K562 (cell line): ENCODE results near the gene EDEM1. TPM values are rescaled to one million over a fixed set of nuclear protein-coding genes. Genes with fewer than 3 reads are reported as not detected.

ENCODE experiments used
- CBX5 ChIP-seq: IDR thresholded peaks from 2 replicates; pipeline ENCODE4 v1.6.1; 2014; ENCODE audit warnings: low read depth, borderline replicate concordance
- CBX8 ChIP-seq: fragments of 200-600 bp; sonication (generic); IDR thresholded peaks from 2 replicates; pipeline ENCODE4 v1.6.1; 2012; ENCODE audit warnings: borderline replicate concordance, mixed run types, low read depth, mild to moderate bottlenecking, moderate library complexity, mixed read lengths, low read length, control low read depth, inconsistent platforms; ENCODE audit not compliant: poor library complexity, severe bottlenecking; ENCODE audit errors: extremely low read depth
- CHD4 ChIP-seq: fragments of 200-600 bp; sonication (generic); IDR thresholded peaks from 3 replicates; pipeline ENCODE4 v1.6.1; 2012; ENCODE audit warnings: low read depth, mild to moderate bottlenecking, mixed read lengths, low read length, inconsistent platforms; ENCODE audit not compliant: insufficient read depth, insufficient replicate concordance, poor library complexity, severe bottlenecking
- ETV5 ChIP-seq: sonication (generic); formaldehyde crosslinking; IDR thresholded peaks from 2 replicates; pipeline ENCODE4 v1.4.0; 2020; ENCODE audit warnings: low read depth, mild to moderate bottlenecking, missing genetic modification reagents
- GATA2 ChIP-seq: sonication (generic); formaldehyde crosslinking; IDR thresholded peaks from 2 replicates; pipeline ENCODE4 v1.4.0; 2020; ENCODE audit warnings: mild to moderate bottlenecking, missing genetic modification reagents
- HNRNPH1 ChIP-seq: fragments of 200-400 bp; formaldehyde crosslinking; optimal IDR thresholded peaks from 2 replicates; pipeline ENCODE3; 2017; ENCODE audit warnings: low read depth, mild to moderate bottlenecking, low read length, moderate library complexity
- ILF3 ChIP-seq: fragments of 450-650 bp; IDR thresholded peaks from 2 replicates; pipeline ENCODE4 v1.6.1; 2018; ENCODE audit warnings: antibody characterized with exemption, mild to moderate bottlenecking, moderate library complexity, borderline replicate concordance
- NELFE ChIP-seq: IDR thresholded peaks from 2 replicates; pipeline ENCODE4 v1.6.1; 2011; ENCODE audit warnings: mild to moderate bottlenecking; ENCODE audit not compliant: insufficient read depth, insufficient read length
- PHF21A ChIP-seq: fragments of 450-650 bp; IDR thresholded peaks from 2 replicates; pipeline ENCODE4 v1.6.1; 2017; ENCODE audit warnings: low read depth, borderline replicate concordance
- SRF ChIP-seq, 2 experiments: fragments of 250-450, 450-650 bp in 1 of 2; sonication (Bioruptor Pico) in 1 of 2; sonication (generic) in 1 of 2; formaldehyde crosslinking; IDR thresholded peaks; 2 replicates each; pipeline versions ENCODE4 v1.5.0 to v1.5.1; 2020 to 2022; ENCODE audit warnings: mild to moderate bottlenecking in 1 of 2, missing genetic modification reagents in 1 of 2
- ZFX ChIP-seq: sonication (generic); formaldehyde crosslinking; IDR thresholded peaks from 2 replicates; pipeline ENCODE4 v1.8.0; 2022; ENCODE audit warnings: mild to moderate bottlenecking, missing genetic modification reagents, moderate library complexity
- ZNF41 ChIP-seq: fragments of 250-450 bp; sonication (Bioruptor Pico); conservative IDR thresholded peaks from 2 replicates; pipeline ENCODE4 v1.4.0; 2020; ENCODE audit warnings: mild to moderate bottlenecking
- ZNF431 ChIP-seq: sonication (generic); formaldehyde crosslinking; IDR thresholded peaks from 2 replicates; pipeline ENCODE4 v1.8.0; 2022; ENCODE audit warnings: mild to moderate bottlenecking, missing genetic modification reagents
- polyA plus RNA-seq, 8 experiments: library from polyadenylated mRNA; depleted of rRNA in 4 of 8; stranded (reverse) in 5 of 8; unstranded in 3 of 8; fragments of >200 nt; fragmentation: Nextera tagmentation in 2 of 8; fragmentation: Illumina TruSeq in 1 of 8; extraction: Ambion mirVana in 2 of 8; extraction: Trizol in 1 of 8; gene quantifications; 2 replicates each; pipeline versions ENCODE4 v1.2.1 to v1.2.3, GENCODE V29; 2011 to 2014; ENCODE audit warnings: inconsistent platforms in 1 of 8, missing spikeins in 1 of 8
- total RNA-seq, 7 experiments: library from RNA; depleted of rRNA in 6 of 7; stranded (reverse); fragments of >200 nt in 6 of 7; fragmentation: Illumina TruSeq in 2 of 7; extraction: Trizol in 2 of 7; gene quantifications; 2 replicates each; pipeline versions ENCODE4 v1.2.1 to v1.2.3, GENCODE V29; 2011 to 2021; ENCODE audit warnings: low replicate concordance in 1 of 7
- TF ChIP-seq, protein P1 (sequence below): fragments of 450-650 bp; IDR thresholded peaks from 2 replicates; pipeline ENCODE4 v1.6.1; 2017; ENCODE audit warnings: mild to moderate bottlenecking, moderate library complexity
- TF ChIP-seq, protein P2 (sequence below): fragments of 450-650 bp; IDR thresholded peaks from 2 replicates; pipeline ENCODE4 v1.6.1; 2016; ENCODE audit warnings: low read depth, mild to moderate bottlenecking, moderate library complexity
- TF ChIP-seq, protein P3 (sequence below): fragments of 450-650 bp; IDR thresholded peaks from 2 replicates; pipeline ENCODE4 v1.6.1; 2016
- TF ChIP-seq, protein P4 (sequence below): fragments of 250-450 bp; sonication (Bioruptor Pico); IDR thresholded peaks from 2 replicates; pipeline ENCODE4 v1.6.1; 2021; ENCODE audit warnings: mild to moderate bottlenecking
- TF ChIP-seq, protein P5 (sequence below): sonication (generic); formaldehyde crosslinking; IDR thresholded peaks from 2 replicates; pipeline ENCODE4 v1.8.0; 2023; ENCODE audit warnings: mild to moderate bottlenecking, missing genetic modification reagents
- TF ChIP-seq, protein P6 (sequence below): sonication (generic); formaldehyde crosslinking; IDR thresholded peaks from 2 replicates; pipeline ENCODE4 v1.8.0; 2022; ENCODE audit warnings: mild to moderate bottlenecking, missing genetic modification reagents
- TF ChIP-seq, protein P7 (sequence below): fragments of 450-650 bp; conservative IDR thresholded peaks from 2 replicates; pipeline ENCODE4 v1.6.1; 2016; ENCODE audit warnings: missing genetic modification characterization, low read depth, mild to moderate bottlenecking, control low read depth, missing compliant biosample characterization

EDEM1 gene
- total and polyA plus RNA-seq, 9 of the 15 experiments (the other 6 are each of a cell fraction or from before 2014, with no cell fraction given), result 6.2 to 36.7 (median 14.3) TPM

DNA sequence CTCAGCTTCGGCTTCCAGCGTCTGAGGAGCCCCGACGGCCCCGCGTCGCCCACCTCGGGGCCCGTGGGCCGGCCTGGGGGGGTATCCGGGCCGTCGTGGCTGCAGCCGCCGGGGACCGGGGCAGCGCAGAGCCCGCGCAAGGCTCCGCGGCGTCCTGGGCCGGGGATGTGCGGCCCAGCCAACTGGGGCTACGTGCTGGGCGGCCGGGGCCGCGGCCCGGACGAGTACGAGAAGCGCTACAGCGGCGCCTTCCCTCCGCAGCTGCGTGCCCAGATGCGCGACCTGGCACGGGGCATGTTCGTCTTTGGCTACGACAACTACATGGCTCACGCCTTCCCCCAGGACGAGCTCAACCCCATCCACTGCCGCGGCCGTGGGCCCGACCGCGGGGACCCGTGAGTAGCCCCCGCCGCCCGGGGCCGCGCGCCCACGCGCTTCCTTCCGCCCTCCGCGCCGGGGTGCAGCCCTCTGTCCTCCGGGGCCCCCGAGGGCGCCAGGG, 462 bp downstream of the EDEM1 start (continued):
- TF ChIP-seq, protein P1, sequence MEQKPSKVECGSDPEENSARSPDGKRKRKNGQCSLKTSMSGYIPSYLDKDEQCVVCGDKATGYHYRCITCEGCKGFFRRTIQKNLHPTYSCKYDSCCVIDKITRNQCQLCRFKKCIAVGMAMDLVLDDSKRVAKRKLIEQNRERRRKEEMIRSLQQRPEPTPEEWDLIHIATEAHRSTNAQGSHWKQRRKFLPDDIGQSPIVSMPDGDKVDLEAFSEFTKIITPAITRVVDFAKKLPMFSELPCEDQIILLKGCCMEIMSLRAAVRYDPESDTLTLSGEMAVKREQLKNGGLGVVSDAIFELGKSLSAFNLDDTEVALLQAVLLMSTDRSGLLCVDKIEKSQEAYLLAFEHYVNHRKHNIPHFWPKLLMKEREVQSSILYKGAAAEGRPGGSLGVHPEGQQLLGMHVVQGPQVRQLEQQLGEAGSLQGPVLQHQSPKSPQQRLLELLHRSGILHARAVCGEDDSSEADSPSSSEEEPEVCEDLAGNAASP, result no peak
- TF ChIP-seq, protein P2, sequence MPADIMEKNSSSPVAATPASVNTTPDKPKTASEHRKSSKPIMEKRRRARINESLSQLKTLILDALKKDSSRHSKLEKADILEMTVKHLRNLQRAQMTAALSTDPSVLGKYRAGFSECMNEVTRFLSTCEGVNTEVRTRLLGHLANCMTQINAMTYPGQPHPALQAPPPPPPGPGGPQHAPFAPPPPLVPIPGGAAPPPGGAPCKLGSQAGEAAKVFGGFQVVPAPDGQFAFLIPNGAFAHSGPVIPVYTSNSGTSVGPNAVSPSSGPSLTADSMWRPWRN, result no peak
- TF ChIP-seq NELFE (no peak), CBX5 (no peak), ILF3 (no peak), GATA2 (CRISPR knock-in tag) (no peak), CHD4 (no peak), PHF21A (no peak), SRF (CRISPR knock-in tag; IDR thresholded peaks at IDR 0.05) (no peak), ETV5 (CRISPR knock-in tag) (peak; percentile 61; the same call in 1 of the 2 replicates), CBX8 (no peak), ZNF431 (CRISPR knock-in tag) (no peak), ZNF41 (CRISPR knock-in tag) (no peak), ZFX (CRISPR knock-in tag) (peak; percentile 72), HNRNPH1 (no peak)
- TF ChIP-seq, protein P3, sequence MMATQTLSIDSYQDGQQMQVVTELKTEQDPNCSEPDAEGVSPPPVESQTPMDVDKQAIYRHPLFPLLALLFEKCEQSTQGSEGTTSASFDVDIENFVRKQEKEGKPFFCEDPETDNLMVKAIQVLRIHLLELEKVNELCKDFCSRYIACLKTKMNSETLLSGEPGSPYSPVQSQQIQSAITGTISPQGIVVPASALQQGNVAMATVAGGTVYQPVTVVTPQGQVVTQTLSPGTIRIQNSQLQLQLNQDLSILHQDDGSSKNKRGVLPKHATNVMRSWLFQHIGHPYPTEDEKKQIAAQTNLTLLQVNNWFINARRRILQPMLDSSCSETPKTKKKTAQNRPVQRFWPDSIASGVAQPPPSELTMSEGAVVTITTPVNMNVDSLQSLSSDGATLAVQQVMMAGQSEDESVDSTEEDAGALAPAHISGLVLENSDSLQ, result no peak
- TF ChIP-seq, protein P4, sequence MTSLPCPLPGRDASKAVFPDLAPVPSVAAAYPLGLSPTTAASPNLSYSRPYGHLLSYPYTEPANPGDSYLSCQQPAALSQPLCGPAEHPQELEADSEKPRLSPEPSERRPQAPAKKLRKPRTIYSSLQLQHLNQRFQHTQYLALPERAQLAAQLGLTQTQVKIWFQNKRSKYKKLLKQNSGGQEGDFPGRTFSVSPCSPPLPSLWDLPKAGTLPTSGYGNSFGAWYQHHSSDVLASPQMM (CRISPR knock-in tag), result no peak
- TF ChIP-seq, protein P5, sequence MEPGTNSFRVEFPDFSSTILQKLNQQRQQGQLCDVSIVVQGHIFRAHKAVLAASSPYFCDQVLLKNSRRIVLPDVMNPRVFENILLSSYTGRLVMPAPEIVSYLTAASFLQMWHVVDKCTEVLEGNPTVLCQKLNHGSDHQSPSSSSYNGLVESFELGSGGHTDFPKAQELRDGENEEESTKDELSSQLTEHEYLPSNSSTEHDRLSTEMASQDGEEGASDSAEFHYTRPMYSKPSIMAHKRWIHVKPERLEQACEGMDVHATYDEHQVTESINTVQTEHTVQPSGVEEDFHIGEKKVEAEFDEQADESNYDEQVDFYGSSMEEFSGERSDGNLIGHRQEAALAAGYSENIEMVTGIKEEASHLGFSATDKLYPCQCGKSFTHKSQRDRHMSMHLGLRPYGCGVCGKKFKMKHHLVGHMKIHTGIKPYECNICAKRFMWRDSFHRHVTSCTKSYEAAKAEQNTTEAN (CRISPR knock-in tag), result 0 out of 2 replicates have a peak, but pooled peaks have one; percentile 53
- TF ChIP-seq, protein P6, sequence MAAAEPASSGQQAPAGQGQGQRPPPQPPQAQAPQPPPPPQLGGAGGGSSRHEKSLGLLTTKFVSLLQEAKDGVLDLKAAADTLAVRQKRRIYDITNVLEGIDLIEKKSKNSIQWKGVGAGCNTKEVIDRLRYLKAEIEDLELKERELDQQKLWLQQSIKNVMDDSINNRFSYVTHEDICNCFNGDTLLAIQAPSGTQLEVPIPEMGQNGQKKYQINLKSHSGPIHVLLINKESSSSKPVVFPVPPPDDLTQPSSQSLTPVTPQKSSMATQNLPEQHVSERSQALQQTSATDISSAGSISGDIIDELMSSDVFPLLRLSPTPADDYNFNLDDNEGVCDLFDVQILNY (CRISPR knock-in tag), result no peak
- TF ChIP-seq, protein P7, sequence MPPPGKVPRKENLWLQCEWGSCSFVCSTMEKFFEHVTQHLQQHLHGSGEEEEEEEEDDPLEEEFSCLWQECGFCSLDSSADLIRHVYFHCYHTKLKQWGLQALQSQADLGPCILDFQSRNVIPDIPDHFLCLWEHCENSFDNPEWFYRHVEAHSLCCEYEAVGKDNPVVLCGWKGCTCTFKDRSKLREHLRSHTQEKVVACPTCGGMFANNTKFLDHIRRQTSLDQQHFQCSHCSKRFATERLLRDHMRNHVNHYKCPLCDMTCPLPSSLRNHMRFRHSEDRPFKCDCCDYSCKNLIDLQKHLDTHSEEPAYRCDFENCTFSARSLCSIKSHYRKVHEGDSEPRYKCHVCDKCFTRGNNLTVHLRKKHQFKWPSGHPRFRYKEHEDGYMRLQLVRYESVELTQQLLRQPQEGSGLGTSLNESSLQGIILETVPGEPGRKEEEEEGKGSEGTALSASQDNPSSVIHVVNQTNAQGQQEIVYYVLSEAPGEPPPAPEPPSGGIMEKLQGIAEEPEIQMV, result no peak
